HEK293 (cell line): ENCODE results near the gene C18orf32.

Experiments
- MYNN ChIP-seq: fragments of 450-650 bp; formaldehyde crosslinking; IDR thresholded peaks from 2 replicates; pipeline ENCODE4 v1.5.1; 2016; ENCODE audit warnings: missing biosample characterization, missing genetic modification characterization, borderline replicate concordance
- RBAK ChIP-seq: fragments of 450-650 bp; formaldehyde crosslinking; IDR thresholded peaks from 2 replicates; pipeline ENCODE4 v1.5.1; 2016; ENCODE audit warnings: missing biosample characterization, missing genetic modification characterization
- SP3 ChIP-seq: fragments of 450-650 bp; formaldehyde crosslinking; IDR thresholded peaks from 2 replicates; pipeline ENCODE4 v1.5.1; 2016; ENCODE audit warnings: missing biosample characterization, missing genetic modification characterization
- ZFP37 ChIP-seq: fragments of 450-650 bp; formaldehyde crosslinking; IDR thresholded peaks from 2 replicates; pipeline ENCODE4 v1.5.1; 2016; ENCODE audit warnings: missing biosample characterization, missing genetic modification characterization
- ZNF140 ChIP-seq: fragments of 450-650 bp; formaldehyde crosslinking; IDR thresholded peaks from 2 replicates; pipeline ENCODE4 v1.5.1; 2016; ENCODE audit warnings: missing biosample characterization, missing genetic modification characterization
- ZNF19 ChIP-seq: fragments of 450-650 bp; formaldehyde crosslinking; IDR thresholded peaks from 2 replicates; pipeline ENCODE4; 2016; ENCODE audit warnings: missing biosample characterization, missing genetic modification characterization, low read depth
- ZNF202 ChIP-seq: fragments of 450-650 bp; formaldehyde crosslinking; IDR thresholded peaks from 2 replicates; pipeline ENCODE4 v1.5.1; 2016; ENCODE audit warnings: missing biosample characterization, missing genetic modification characterization, borderline replicate concordance
- ZNF223 ChIP-seq: fragments of 450-650 bp; formaldehyde crosslinking; IDR thresholded peaks from 2 replicates; pipeline ENCODE4 v1.5.1; 2016; ENCODE audit warnings: missing biosample characterization, missing genetic modification characterization
- ZNF24 ChIP-seq: fragments of 450-650 bp; formaldehyde crosslinking; IDR thresholded peaks from 2 replicates; pipeline ENCODE4 v1.5.1; 2016; ENCODE audit warnings: missing biosample characterization, missing genetic modification characterization
- ZNF292 ChIP-seq: fragments of 450-650 bp; formaldehyde crosslinking; IDR thresholded peaks from 2 replicates; pipeline ENCODE4 v1.5.1; 2016; ENCODE audit warnings: low read depth, missing biosample characterization, missing genetic modification characterization, borderline replicate concordance
- ZNF341 ChIP-seq: fragments of 450-650 bp; formaldehyde crosslinking; IDR thresholded peaks from 2 replicates; pipeline ENCODE4; 2016; ENCODE audit warnings: low read depth, missing biosample characterization, missing genetic modification characterization
- ZNF366 ChIP-seq: fragments of 450-650 bp; formaldehyde crosslinking; conservative IDR thresholded peaks from 2 replicates; pipeline ENCODE4 v1.5.1; 2016; ENCODE audit warnings: missing biosample characterization, missing genetic modification characterization
- ZNF404 ChIP-seq: fragments of 450-650 bp; formaldehyde crosslinking; IDR thresholded peaks from 2 replicates; pipeline ENCODE4 v1.5.1; 2017; ENCODE audit warnings: missing biosample characterization, missing genetic modification characterization
- ZNF426 ChIP-seq: fragments of 450-650 bp; formaldehyde crosslinking; IDR thresholded peaks from 2 replicates; pipeline ENCODE4 v1.5.1; 2017; ENCODE audit warnings: missing biosample characterization, missing genetic modification characterization, mild to moderate bottlenecking, inconsistent platforms, moderate library complexity
- ZNF433 ChIP-seq: fragments of 450-650 bp; formaldehyde crosslinking; IDR thresholded peaks from 2 replicates; pipeline ENCODE4 v1.5.1; 2016; ENCODE audit warnings: missing biosample characterization, missing genetic modification characterization, low read depth
- ZNF501 ChIP-seq: fragments of 450-650 bp; formaldehyde crosslinking; IDR thresholded peaks from 2 replicates; pipeline ENCODE4 v1.5.1; 2016; ENCODE audit warnings: missing biosample characterization, missing genetic modification characterization
- ZNF530 ChIP-seq: fragments of 450-650 bp; formaldehyde crosslinking; IDR thresholded peaks from 2 replicates; pipeline ENCODE4 v1.5.1; 2016; ENCODE audit warnings: low read depth, missing biosample characterization, missing genetic modification characterization
- ZNF558 ChIP-seq: fragments of 450-650 bp; formaldehyde crosslinking; IDR thresholded peaks from 2 replicates; pipeline ENCODE4 v1.5.1; 2016; ENCODE audit warnings: missing biosample characterization, missing genetic modification characterization
- ZNF560 ChIP-seq: fragments of 450-650 bp; formaldehyde crosslinking; IDR thresholded peaks from 2 replicates; pipeline ENCODE4 v1.5.1; 2017; ENCODE audit warnings: missing biosample characterization, missing genetic modification characterization, borderline replicate concordance
- ZNF610 ChIP-seq: fragments of 450-650 bp; formaldehyde crosslinking; IDR thresholded peaks from 2 replicates; pipeline ENCODE4 v1.5.1; 2016; ENCODE audit warnings: missing biosample characterization, missing genetic modification characterization, borderline replicate concordance
- ZNF654 ChIP-seq: fragments of 450-650 bp; formaldehyde crosslinking; IDR thresholded peaks from 2 replicates; pipeline ENCODE4 v1.5.1; 2016; ENCODE audit warnings: low read depth, missing biosample characterization, missing genetic modification characterization
- ZNF791 ChIP-seq: fragments of 450-650 bp; formaldehyde crosslinking; IDR thresholded peaks from 2 replicates; pipeline ENCODE4 v1.5.1; 2016; ENCODE audit warnings: missing biosample characterization, missing genetic modification characterization
- ZXDB ChIP-seq: fragments of 450-650 bp; formaldehyde crosslinking; IDR thresholded peaks from 2 replicates; pipeline ENCODE4 v1.5.1; 2016; ENCODE audit warnings: missing biosample characterization, missing genetic modification characterization
- TF ChIP-seq, protein P1 (sequence below): fragments of 450-650 bp; formaldehyde crosslinking; IDR thresholded peaks from 2 replicates; pipeline ENCODE4 v1.5.1; 2016; ENCODE audit warnings: missing biosample characterization, missing genetic modification characterization, borderline replicate concordance
- TF ChIP-seq, protein P2 (sequence below): fragments of 450-650 bp; formaldehyde crosslinking; IDR thresholded peaks from 2 replicates; pipeline ENCODE4 v1.5.1; 2016; ENCODE audit warnings: missing biosample characterization, missing genetic modification characterization
- TF ChIP-seq, protein P3 (sequence below): fragments of 450-650 bp; formaldehyde crosslinking; IDR thresholded peaks from 2 replicates; pipeline ENCODE4 v1.5.1; 2016; ENCODE audit warnings: missing biosample characterization, missing genetic modification characterization
- TF ChIP-seq, protein P4 (sequence below): fragments of 450-650 bp; formaldehyde crosslinking; conservative IDR thresholded peaks from 2 replicates; pipeline ENCODE4 v1.5.1; 2016; ENCODE audit warnings: low read depth, missing biosample characterization, missing genetic modification characterization
- TF ChIP-seq, protein P5 (sequence below): fragments of 450-650 bp; formaldehyde crosslinking; IDR thresholded peaks from 2 replicates; pipeline ENCODE4 v1.5.1; 2016; ENCODE audit warnings: missing biosample characterization, missing genetic modification characterization

C18orf32 gene

DNA sequence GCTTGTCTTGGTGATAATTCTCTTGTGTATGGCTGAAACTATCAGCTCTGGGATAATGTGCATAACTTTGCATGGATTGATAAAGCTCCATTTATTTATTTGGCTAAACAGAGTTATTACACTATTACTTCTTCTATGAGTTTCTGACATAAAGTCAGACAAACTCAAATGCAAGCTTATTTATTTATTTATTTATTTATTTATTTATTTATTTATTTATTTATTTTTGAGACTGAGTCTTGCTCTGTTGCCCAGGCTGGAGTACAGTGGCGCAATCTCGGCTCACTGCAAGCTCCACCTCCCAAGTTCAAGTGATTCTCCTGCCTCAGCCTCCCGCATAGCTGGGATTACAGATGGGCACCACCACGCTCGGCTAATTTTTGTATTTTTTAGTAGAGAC is 28.0 kb upstream of the C18orf32 start (continued):
- TF ChIP-seq ZNF610 (tag by site-specific recombination): peak; percentile 46; the same call in 1 of the 2 replicates
- peak; percentile 88; the same call in 1 of the 2 replicates for TF ChIP-seq ZNF202
- TF ChIP-seq RBAK: peak; percentile 84; the same call in 1 of the 2 replicates
- TF ChIP-seq ZNF530 (tag by site-specific recombination): peak; percentile 90
- peak; percentile 93 for TF ChIP-seq ZNF433 (tag by site-specific recombination)
- TF ChIP-seq, protein P1, sequence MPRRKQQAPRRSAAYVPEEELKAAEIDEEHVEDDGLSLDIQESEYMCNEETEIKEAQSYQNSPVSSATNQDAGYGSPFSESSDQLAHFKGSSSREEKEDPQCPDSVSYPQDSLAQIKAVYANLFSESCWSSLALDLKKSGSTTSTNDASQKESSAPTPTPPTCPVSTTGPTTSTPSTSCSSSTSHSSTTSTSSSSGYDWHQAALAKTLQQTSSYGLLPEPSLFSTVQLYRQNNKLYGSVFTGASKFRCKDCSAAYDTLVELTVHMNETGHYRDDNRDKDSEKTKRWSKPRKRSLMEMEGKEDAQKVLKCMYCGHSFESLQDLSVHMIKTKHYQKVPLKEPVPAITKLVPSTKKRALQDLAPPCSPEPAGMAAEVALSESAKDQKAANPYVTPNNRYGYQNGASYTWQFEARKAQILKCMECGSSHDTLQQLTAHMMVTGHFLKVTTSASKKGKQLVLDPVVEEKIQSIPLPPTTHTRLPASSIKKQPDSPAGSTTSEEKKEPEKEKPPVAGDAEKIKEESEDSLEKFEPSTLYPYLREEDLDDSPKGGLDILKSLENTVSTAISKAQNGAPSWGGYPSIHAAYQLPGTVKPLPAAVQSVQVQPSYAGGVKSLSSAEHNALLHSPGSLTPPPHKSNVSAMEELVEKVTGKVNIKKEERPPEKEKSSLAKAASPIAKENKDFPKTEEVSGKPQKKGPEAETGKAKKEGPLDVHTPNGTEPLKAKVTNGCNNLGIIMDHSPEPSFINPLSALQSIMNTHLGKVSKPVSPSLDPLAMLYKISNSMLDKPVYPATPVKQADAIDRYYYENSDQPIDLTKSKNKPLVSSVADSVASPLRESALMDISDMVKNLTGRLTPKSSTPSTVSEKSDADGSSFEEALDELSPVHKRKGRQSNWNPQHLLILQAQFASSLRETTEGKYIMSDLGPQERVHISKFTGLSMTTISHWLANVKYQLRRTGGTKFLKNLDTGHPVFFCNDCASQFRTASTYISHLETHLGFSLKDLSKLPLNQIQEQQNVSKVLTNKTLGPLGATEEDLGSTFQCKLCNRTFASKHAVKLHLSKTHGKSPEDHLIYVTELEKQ: peak; percentile 27; the same call in 1 of the 2 replicates
- TF ChIP-seq ZNF558 (tag by site-specific recombination): peak; percentile 93
- peak; percentile 84; the same call in 1 of the 2 replicates for TF ChIP-seq ZNF292 (tag by site-specific recombination)
- TF ChIP-seq ZNF140 (tag by site-specific recombination): peak; percentile 97
- peak; percentile 51 for TF ChIP-seq ZNF654 (tag by site-specific recombination)
- TF ChIP-seq ZNF791: peak; percentile 87
- peak; percentile 91 for TF ChIP-seq ZNF19 (tag by site-specific recombination)
- peak; percentile 84 for TF ChIP-seq ZNF223 (tag by site-specific recombination)
- peak; percentile 58; the same call in 1 of the 2 replicates for TF ChIP-seq ZNF24 (tag by site-specific recombination)
- TF ChIP-seq SP3 (tag by site-specific recombination): peak; percentile 62; the same call in 1 of the 2 replicates
- TF ChIP-seq, protein P2, sequence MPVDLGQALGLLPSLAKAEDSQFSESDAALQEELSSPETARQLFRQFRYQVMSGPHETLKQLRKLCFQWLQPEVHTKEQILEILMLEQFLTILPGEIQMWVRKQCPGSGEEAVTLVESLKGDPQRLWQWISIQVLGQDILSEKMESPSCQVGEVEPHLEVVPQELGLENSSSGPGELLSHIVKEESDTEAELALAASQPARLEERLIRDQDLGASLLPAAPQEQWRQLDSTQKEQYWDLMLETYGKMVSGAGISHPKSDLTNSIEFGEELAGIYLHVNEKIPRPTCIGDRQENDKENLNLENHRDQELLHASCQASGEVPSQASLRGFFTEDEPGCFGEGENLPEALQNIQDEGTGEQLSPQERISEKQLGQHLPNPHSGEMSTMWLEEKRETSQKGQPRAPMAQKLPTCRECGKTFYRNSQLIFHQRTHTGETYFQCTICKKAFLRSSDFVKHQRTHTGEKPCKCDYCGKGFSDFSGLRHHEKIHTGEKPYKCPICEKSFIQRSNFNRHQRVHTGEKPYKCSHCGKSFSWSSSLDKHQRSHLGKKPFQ (tag by site-specific recombination): peak; percentile 71
- peak; percentile 99 for TF ChIP-seq ZNF426 (tag by site-specific recombination)
- peak; percentile 40; the same call in 1 of the 2 replicates for TF ChIP-seq ZNF341
- TF ChIP-seq ZNF404 (tag by site-specific recombination): peak; percentile 99
- peak; percentile 86 for TF ChIP-seq ZNF501 (tag by site-specific recombination)
- TF ChIP-seq ZNF560: peak; percentile 96
- peak; percentile 52; the same call in 1 of the 2 replicates for TF ChIP-seq MYNN (tag by site-specific recombination)
- TF ChIP-seq, protein P3, sequence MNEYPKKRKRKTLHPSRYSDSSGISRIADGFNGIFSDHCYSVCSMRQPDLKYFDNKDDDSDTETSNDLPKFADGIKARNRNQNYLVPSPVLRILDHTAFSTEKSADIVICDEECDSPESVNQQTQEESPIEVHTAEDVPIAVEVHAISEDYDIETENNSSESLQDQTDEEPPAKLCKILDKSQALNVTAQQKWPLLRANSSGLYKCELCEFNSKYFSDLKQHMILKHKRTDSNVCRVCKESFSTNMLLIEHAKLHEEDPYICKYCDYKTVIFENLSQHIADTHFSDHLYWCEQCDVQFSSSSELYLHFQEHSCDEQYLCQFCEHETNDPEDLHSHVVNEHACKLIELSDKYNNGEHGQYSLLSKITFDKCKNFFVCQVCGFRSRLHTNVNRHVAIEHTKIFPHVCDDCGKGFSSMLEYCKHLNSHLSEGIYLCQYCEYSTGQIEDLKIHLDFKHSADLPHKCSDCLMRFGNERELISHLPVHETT (tag by site-specific recombination): peak; percentile 75; the same call in 1 of the 2 replicates
- TF ChIP-seq ZFP37 (tag by site-specific recombination): peak; percentile 95
- TF ChIP-seq, protein P4, sequence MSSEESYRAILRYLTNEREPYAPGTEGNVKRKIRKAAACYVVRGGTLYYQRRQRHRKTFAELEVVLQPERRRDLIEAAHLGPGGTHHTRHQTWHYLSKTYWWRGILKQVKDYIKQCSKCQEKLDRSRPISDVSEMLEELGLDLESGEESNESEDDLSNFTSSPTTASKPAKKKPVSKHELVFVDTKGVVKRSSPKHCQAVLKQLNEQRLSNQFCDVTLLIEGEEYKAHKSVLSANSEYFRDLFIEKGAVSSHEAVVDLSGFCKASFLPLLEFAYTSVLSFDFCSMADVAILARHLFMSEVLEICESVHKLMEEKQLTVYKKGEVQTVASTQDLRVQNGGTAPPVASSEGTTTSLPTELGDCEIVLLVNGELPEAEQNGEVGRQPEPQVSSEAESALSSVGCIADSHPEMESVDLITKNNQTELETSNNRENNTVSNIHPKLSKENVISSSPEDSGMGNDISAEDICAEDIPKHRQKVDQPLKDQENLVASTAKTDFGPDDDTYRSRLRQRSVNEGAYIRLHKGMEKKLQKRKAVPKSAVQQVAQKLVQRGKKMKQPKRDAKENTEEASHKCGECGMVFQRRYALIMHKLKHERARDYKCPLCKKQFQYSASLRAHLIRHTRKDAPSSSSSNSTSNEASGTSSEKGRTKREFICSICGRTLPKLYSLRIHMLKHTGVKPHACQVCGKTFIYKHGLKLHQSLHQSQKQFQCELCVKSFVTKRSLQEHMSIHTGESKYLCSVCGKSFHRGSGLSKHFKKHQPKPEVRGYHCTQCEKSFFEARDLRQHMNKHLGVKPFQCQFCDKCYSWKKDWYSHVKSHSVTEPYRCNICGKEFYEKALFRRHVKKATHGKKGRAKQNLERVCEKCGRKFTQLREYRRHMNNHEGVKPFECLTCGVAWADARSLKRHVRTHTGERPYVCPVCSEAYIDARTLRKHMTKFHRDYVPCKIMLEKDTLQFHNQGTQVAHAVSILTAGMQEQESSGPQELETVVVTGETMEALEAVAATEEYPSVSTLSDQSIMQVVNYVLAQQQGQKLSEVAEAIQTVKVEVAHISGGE (tag by site-specific recombination): peak; percentile 89
- peak; percentile 29; the same call in 1 of the 2 replicates for TF ChIP-seq ZNF366 (tag by site-specific recombination)
- TF ChIP-seq, protein P5, sequence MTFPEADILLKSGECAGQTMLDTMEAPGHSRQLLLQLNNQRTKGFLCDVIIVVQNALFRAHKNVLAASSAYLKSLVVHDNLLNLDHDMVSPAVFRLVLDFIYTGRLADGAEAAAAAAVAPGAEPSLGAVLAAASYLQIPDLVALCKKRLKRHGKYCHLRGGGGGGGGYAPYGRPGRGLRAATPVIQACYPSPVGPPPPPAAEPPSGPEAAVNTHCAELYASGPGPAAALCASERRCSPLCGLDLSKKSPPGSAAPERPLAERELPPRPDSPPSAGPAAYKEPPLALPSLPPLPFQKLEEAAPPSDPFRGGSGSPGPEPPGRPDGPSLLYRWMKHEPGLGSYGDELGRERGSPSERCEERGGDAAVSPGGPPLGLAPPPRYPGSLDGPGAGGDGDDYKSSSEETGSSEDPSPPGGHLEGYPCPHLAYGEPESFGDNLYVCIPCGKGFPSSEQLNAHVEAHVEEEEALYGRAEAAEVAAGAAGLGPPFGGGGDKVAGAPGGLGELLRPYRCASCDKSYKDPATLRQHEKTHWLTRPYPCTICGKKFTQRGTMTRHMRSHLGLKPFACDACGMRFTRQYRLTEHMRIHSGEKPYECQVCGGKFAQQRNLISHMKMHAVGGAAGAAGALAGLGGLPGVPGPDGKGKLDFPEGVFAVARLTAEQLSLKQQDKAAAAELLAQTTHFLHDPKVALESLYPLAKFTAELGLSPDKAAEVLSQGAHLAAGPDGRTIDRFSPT (tag by site-specific recombination): peak; percentile 35; the same call in 1 of the 2 replicates
- TF ChIP-seq ZXDB (tag by site-specific recombination): peak; percentile 93
